Non-pigmented ciliary epithelial cell (primary cell): ENCODE results near the gene RASEF.

Experiments used
- DNase-seq: peaks from one replicate; pipeline ENCODE4 v3.0.0-alpha.2; 2010; ENCODE audit warnings: low read depth

RASEF gene

DNA sequence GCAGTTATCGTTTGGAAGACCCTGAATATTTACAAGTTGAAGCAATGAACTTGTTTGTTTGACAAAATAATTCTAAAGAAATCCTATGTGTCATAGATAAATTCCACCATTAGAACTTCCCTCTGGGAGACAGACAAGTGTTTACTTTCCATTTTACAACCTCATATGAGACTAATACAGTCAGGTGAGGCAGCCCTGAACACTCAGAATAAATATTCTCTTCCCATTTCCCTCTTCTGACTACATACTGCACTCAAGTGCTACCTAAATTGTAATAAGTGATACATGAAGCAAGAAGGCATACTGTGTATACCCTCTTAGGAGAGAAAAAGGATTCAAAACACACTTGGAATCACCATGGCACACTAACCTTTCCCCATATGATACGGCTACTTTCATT, 6.8 kb downstream of the RASEF start:
- DNase-seq, result no peak

DNA sequence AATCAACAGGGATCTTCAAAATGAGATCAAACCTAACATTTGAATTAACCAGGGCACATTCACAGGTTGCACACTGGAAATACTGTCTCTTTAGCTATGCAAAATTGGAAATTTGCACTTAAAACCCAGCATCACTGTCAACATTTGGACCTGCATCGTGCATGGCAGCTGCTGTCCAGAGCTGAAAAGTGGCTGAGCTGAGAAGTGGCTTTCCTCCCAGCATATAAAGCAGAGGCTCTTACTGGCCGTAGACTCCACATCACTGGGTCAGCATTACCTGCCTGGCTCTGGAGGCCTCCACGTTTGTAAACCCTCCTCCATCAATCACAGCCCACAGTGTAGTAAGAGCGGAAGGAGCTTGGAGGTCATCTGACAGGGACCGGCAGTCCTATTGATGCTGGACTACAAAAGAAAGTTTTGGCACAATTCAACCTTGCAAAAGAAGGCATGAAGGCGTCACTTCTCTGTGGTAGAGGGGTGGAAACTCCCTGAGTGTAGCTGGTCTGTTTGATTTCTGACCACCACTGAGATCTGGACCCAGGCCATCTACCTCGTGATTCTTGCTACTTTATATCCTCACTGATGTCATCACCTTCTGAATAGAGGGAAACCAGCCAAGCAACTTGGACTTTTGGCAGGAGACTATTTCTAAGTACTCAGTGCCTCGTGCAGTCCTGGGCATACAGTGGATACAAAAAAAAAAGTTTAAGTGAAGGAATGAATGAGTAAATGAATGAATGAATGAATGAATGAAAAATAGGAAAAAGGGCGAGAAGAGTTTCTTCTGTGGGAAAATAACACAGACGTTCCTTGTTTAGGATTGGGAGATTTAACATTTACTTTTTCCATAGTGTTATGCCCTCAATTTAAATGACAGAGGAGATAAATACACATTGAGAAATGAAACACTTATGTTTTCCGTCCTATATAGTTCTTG, 14.8 kb downstream of the RASEF start:
- DNase-seq, result peak; percentile 28

DNA sequence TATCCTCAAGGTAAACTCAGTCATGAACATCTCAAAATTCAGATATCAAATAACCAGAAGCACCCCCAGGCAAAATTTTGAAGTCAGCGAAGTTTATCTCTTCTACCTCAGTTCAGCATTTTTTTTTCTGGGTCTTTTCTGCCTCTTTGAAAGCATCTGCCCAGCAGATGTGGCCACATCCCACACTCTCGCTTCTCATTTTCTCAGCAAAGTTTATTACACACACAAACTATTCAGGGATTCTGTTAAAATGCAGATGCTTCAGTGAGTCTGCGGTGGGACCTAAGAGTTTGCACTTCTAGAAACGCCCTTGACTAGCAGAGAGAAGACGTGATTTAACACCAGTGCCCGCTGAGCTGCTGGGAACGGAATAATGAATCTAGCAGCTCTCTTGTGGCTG, 19.3 kb downstream of the RASEF start:
- DNase-seq, result no peak

DNA sequence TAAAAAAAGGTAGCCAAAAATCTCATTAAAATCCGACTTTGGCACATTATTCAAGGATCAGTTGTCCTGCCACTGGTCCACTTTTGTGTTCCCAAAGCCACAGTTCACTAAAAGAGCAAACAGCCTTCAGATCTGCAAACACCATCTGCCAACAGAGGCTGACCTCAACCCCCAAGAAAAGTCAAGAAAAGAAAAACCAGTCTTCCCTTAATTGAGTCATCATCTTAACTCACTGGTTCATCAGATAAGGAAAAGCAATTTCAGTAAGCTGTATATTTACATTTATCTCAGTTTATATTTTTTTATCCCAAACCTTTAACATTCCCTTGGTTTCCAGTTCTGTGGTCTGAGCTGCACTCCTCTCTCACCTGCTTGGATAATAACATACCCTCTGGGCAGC, 21.2 kb downstream of the RASEF start:
- no peak for DNase-seq

DNA sequence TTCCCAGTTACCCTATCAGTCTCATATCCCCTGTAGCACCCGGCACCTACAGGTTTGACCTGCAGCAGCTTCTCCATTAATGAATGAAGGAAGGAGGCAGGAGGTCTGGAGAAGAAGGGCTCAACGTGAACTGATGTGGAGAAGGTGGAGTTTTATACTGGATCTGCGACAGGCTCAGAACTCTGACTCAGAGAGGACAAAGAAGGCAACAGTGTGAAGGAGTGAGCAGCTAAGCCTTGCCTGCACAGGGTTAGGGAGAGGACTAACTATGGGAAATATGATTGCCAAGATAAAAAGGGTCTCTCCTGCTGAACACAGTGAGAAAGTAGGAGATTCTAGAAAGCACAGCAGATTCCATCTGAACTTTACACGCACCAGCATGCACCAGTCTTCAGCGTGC, 23.6 kb downstream of the RASEF start:
- no peak for DNase-seq

DNA sequence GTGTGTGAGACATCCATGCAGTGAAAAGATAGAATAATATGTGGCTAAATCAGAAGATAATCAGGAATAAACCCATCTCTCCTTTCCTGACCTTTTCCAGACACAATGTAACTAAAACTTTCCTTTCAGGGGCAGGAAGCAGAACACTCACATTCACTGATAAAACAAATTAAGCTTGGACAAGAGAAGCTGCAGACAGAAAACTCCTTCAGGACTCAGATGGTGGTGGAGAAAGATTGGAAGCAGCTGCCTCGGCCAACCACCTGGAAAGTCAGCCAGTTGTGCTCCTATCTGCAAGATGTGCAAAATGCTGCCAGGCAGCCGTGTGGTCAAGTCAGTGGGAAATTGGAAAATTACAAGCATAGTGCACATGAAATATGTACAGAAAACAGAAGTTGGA, 26.9 kb downstream of the RASEF start:
- DNase-seq, result no peak

DNA sequence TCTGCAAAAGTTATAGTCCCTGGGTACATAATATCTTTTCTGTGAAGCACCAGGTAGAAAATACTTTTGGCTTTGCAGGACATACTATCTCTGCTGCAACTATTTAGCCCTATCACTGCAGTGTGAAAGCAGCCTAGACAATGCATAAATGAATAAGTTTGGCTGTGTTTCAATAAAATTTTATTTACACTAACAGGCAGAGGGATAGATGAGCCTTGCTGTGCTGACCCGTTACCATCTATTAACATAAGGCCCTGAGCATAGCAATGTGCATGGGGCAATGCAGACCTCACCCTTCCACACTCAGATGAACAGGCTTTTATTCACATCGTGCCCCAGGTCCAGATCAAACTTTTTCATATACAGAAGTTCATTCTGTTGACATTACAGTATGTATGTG, 27.8 kb downstream of the RASEF start:
- no peak for DNase-seq

DNA sequence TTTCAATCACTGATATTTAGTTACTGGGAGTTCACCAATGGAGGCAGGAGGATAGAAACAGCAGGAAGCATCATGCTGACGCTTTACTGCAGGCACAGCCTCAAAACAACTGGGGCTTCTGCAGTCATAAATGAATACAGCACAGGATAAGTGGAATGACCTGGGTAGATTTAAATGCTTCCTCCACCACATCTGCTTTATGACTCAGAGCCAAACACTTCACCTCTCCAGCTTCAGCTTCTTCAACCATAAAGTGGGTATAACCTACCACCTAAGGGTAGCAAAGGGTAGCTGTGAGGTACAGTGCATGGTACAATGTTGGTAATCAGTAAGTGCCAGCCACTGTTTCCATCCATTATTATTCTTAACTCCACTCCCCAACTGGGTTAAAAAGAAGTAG, 28.4 kb downstream of the RASEF start:
- no peak for DNase-seq

DNA sequence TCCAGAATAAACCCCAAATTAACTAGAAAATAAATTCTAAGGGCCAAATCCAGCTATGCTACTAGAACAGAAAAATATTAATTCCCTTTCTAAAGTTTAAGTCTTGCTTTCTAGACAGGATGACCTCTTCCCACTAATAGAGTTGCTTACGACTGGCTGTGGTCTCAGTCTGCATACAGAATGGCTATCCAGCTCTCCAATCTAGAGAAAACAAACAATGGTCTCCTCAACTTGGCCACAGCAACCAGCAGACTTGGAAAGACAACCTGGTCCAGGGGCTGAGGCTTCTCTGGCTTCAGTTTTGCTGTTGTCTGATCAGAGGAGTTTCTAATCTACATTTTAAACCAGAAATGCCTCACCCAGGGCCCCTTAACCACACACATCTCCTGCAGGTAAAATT, 28.9 kb downstream of the RASEF start:
- DNase-seq, result no peak

DNA sequence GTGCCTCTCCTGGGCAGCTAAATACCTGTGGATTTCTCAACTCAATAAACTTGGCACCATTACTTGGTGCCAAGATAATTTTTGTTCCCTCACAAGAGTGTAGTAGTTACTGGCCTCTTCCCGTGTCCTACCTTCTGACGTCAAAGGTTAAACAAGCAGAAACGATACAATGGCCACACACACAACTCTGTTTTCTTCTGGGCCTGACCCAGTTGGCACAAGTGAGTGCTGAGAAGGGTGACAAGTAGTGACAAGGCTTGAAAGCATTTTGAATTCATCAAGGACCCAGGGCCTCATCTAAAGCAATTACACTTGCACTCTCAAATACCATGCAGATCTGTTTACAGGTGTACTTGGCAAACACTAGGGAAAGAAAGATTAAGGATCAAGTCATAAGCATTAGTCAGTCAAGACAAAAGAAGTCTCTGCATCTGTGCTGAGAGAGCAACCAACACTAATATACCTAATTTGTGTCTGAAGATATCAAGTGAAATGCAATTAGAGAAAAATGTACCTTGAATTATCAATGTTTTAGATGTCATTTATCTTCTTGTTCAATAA, 30.8 kb downstream of the RASEF start:
- DNase-seq, result no peak

DNA sequence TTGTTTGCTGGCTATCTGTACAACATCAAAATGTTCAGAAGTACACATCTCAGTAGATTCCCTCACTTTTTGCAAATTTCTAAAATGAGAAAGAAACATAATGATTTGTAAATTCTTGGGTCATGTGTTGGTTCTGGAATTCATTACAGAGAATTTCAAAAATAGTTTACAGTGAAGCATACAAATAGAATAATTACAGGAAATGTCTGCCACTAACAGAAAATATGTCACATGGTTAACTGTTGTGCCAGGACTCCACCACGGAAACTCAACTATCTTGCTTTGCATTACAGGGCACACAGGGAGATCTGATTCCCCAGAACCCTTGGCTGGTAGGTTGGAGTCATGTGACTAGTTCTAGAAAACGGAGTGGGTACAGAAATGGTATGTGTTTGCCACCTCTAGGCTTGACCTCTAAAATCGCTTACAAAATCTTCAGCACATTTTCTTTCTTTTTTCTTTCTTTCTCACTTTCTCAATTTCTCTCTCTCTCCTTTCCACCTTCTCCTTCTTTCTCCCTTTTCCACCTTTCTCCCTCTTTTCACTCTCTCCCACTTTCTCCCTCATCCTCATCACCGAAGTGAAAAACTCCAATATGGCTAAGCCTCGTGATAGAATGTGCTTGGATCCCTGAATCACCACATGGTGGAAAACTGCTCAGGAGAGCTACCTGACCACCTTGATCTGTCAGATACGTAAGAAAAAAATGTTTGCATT, 32.4 kb downstream of the RASEF start:
- no peak for DNase-seq

DNA sequence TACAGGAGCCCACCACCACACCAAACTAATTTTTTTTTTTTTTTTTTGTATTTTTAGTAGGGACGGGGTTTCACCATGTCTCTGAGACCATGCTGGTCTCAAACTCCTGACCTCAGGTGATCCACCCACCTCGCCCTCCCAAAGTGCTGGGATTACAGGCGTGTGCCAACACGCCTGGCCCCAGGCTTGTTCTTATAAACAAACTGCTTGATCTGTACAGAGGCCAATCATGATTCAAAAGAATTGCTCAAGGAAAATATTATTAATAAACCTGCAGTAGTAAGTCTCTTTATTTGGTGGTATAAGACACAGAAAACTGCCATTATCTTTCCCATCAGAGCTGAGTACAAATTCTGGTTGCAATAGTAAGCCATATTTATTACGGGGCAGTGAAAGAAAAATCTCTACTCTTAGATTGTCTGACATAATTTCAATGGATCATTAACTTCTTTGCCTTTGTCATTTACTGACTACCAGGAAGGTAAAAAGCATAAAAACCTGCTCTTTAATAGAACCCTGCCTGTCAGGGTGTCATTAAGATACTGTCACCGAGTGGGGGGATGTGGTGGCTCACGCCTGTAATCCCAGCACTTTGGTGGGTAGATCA, 33.3 kb downstream of the RASEF start:
- no peak for DNase-seq

DNA sequence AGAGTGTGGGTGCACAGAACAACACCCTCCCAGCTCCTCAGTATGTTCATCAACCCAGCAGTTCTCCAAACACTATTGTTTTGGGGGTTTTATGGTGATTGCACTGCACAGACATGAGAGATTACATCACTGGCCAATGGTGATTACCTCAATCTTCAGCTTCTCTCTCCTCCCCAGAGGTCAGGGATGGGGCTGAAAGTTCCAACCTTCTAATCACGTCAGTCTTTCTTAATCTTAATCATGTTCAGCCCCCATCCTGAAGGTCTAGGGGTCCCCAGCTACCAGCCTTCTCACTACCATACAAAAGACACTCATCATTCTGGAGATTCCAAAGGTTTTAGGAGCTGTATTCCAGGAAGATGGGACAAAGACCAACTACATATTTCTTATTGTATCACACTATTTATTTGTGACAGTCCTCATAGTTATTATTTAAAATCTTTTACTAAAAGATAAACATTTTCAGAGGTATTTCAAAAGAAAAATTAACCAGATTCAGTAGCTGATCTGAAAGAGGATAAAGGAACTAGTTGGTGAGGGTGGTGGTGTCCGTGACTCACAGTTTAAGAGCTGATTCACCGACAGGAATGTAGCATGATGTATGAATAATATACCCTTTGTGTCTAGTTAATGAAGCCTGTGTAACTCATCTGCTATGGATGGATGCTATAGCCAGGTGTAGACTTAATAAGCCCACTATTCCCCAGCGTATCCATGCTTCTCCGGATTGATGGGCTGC, 35.6 kb downstream of the RASEF start:
- peak; percentile 90 for DNase-seq

DNA sequence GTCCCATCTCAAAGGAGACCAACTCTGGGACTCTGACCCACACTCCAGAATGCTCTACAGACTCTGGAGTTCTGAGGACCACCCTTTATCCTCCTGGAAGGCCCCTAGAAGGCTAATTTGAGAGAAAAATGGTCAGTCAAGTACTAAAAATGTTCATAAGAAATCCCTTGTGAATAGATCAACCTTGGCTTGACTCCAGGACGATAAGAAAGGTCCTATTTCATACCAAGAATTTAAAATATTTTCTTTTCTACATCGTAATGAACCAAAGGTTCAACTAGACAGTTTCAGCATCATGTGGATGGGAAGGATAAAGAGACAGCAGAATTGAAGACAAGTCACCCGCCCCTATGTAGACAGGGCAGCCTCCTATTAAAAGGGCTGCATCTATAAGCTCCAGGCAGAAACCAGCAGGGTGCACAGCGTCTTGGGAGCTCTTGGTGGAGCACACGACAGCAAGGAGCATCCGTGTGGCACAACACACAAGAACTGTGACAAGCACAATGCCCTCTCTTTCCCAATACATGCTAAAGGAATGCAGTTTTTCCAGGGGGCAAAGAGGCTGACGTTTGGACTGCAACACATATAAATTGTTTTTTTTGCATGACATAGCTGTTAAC, 38.3 kb downstream of the RASEF start:
- no peak for DNase-seq

DNA sequence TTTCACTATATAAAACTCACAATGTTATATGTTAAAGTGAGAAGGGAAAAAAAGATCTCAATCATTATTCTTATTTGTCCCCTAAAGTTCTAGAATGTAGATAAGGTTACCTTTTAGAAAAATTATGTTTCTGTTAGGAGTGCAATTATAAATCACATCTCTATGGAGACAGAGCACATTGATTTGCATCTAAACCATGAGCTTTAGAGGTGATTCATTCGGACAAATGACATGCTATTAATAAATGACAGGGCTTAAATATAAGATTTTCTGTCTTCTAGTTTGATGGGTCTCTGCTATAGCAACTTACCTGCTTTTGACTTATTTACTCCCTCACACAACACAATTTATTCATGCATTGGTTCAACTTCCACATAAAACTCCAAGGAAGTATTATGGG, 39.8 kb downstream of the RASEF start:
- DNase-seq, result no peak

DNA sequence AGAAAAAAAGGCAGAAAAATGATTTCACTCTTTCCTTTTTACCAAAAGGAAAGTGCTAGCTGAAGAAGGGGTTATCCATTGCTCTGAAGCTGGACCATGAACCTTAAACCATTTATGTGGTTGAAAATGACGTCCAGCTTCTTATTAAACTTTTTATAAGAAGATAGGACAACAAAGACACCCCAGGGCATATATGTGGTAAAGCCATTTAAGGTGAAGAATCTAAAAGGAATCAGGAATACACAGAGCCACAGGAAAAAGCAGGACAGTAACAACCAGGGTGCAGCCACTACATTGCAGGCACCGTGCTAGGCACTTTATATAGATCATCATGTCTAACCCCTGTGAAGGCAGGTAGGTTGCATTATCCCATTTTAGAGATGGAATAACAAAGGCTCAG, 42.1 kb downstream of the RASEF start:
- DNase-seq, result no peak

DNA sequence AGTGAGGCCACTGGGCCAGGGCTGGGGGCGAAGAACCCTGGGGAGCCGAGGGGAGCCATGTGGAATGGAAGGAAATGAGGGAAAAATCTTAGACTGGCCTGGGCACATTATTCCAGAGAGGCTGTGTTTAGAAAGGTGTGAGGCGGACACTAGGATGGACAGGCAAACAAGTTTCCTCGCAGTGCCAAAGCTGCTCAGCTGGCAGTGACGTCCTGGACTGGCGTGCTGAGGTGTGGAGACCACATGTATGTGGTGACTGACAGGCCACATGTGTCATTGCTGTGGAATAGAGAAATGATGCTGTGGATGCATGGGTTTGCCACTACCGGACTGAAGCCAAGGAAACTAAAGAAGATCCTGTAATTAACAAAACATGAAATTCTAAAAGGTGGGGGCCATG, 42.6 kb downstream of the RASEF start:
- no peak for DNase-seq

DNA sequence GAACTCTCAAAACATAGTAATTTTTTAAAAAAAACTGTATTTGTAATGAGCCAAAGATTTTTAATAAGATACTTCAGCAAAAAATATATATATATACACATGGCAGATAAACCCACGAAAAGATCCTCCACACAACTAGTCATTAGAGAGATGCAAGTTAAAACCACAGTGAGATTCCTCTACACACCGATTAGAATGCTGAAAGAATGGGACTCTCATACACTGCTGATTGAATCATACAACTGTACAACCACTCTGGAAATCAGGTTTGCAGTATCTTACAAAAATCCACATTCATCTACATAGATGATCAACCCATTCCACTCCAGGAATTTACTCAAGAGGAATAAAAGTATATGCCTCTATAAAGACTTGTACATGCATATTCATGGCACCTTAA, 43.7 kb downstream of the RASEF start:
- no peak for DNase-seq

DNA sequence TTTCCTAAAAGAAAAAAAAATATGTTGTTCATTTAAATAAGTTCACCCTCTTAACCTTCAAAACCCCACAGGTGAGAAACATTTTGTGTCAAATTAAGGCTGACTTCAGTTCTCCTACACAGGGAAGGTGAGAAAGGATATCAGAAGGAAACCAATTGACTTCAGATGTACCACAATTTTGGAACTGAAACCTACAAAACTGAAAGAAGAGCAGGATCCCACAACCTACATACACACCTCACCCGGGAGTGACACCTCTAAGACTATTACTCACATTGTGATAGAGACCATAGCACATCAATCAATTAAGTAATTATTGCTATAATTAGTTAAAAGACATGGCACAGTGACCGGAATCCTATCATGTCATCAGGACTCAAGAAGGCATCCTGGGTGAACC, 47.0 kb downstream of the RASEF start:
- no peak for DNase-seq

DNA sequence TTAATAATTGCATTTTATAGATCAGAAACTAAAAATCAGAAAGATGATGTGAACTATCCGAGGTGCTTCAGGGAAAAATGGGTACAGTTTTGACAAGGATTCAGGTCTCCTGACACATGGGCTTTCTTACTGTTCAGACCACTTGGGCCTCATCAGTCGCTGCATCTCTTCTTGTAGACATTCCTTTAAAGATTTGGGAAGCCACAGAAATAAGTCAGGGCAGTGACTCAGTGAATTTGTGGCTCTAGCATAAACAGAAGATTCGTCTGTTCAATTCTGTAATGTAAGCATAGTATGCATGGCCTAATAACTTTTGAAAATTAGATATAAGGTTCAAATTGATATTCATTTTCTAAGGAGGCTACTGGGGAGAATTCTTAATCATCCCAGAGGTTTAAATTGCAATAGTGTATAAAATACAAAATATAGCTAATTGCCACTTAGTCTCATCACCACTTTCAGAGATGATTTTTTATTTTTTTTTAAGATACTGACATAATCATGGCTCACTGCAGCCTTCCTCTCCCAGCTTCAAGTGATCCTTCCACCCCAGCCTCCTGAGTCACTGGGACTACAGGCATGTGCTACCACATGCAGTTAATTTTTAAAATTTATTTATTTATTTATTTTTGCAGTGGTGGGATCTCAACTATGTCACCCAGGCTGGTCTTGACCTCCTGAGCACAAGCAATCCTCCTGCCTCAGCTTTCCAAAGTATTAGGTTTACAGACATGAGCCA, 48.9 kb downstream of the RASEF start:
- peak; percentile 73 for DNase-seq
